Hindlimb muscle (tissue), 1 donor: ENCODE measurements around the gene CHD2. TPM values are rescaled to one million over a fixed set of nuclear protein-coding genes. Genes with fewer than 3 reads are reported as not detected.
"Not testable (repeated sequence)": the region's sequence is repeated elsewhere in the genome, so short reads cannot be mapped to it uniquely, and the experiment has no call there.

Source experiments
- DNase-seq: peaks from one replicate; pipeline ENCODE4 v3.0.0-alpha.2; 2013
- polyA plus RNA-seq: library from polyadenylated mRNA; unstranded; fragments of 120-200 nt; gene quantifications from one replicate; pipeline ENCODE4 v1.2.1, GENCODE V29; 2013; ENCODE audit not compliant: insufficient read length

CHD2 gene
- polyA plus RNA-seq, 1 donor = 57.9 TPM

DNA sequence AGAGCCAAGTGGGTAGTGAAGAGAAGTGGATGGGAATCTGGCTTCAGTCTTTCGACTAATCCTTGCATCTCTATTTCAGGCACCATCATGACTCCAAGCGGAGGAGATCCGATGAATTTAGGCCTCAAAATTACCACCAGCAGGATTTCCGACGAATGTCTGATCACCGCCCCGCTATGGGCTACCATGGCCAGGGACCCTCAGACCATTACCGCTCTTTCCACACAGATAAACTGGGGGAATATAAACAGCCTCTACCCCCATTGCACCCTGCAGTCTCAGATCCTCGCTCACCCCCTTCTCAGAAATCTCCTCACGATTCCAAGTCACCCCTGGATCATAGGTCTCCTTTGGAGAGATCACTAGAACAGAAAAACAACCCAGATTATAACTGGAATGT, 124.2 kb downstream of the CHD2 start:
- DNase-seq = no peak

DNA sequence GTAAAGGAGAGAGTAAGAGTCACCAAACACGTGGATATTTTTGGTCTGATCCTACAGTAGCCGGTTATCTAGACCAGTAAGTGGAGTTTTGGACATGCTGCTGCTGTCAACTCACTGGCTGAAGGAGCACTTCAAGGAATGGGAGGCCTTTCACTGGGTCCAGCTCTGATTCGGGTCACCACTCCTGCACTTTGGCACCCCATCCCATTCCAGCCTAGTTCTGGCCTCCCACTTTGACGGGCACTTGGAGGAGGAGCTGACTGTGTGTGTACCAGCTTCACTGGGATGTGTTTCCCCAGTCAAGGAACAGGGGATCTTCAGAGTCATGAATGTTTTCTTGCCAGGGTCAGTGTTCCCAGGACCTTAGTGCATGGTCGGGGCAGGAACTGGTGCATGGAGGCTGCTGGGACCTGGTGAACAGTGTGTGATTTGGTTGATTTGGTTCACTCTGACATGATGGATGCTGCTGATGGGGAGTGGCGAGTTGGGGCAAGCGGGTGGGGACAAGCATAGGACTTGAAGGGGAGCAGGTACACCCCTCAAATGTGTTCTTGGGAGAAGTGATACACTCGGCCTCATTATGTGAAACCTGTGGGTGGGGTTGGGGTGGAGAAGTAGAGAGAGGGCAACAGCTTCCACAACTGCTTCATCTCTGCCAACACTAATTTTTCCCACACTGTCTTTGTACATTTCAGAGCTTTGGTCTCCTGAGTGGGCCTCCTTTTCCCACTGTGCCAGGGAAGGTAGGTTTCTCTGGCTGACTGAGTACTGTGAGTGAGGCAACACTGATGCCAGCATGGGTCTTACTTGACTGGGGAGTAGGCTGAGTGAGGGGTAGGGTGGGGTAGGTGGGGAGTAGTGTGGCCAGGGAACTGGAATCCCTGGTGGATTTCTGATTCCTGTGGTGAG, 124.8 kb downstream of the CHD2 start:
- DNase-seq = no peak

DNA sequence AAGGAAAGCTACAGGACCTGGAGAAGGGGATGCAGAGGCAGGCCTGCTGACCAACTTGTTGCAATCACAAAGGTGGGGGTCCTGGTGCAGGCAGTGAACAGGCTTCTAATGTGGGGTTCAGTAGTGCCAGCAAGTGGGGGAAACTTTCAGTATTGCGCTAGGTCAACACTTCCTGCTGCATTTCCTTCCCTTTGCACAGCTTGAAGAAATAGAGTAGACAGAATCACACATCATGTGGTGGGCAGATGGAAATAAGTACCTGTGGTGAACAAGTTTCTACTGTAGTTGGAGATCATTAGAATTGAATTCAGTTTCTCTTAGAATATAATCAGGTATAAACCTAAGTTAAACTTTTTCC, 125.5 kb downstream of the CHD2 start:
- DNase-seq = no peak

DNA sequence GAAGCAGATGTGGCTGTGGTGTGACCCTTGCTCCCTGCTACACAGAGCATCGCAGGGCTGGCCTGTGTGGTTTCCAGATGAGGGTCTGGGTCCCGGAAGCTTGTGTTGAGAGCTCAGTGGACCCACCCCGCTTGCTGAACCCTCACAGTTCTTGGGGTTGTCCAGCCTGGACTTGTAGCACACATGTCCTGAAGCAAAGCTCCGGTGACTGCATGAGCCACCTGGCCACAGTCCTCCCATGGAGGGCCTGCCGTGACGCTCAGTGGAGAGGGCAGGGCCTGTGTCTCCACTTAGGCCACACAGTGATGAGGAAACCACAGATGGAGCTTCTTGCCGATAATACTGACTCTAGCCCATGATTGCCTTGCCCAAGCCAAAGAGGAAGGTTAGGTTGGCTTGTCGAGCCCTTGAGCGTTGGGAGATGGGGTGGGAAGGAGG, 126.3 kb downstream of the CHD2 start:
- DNase-seq = no peak

DNA sequence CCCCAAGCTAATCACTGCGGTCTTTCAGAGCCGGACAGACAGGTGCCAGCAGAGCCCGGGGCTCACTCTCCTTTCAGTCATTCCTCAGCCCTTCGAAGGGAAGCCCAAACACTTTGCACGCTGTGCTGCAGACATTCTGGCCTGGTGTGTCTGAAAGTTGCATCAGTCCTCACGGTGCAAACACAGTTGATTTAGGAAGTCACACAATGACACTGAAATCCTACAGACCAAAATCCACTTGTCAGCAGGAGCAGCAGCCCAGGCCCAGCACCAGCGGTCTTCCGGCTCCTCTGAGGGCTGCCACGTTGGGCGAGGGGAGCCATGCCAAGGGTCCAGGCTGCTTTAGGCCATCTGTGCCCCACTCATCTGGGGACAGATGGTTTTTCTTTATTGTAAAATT, 127.3 kb downstream of the CHD2 start:
- no peak for DNase-seq

DNA sequence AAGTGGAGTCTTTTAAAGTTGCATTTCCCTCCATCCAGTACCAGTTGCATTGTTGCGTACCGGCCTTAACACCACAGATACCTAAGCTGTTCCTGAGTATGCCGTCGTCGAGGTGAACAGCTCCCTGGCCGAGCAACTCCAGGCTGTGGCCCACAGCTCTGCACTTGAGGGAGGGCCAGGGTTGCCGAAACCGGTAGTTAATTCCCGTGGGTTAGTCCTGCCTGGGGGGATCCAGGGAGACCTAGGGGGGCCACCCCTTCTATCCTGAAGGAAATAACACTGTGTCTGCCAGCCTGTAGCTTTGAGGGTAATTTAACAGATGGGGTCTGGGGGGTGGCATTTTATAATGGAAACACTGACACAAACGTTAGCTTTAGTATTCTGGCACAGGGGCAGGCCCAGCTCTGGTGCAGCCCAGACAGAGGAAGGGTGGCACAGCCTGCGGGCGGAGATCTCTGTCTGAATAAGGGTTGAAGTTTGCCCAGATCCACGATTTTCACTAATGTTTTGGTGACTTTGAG, 128.0 kb downstream of the CHD2 start:
- no peak for DNase-seq

DNA sequence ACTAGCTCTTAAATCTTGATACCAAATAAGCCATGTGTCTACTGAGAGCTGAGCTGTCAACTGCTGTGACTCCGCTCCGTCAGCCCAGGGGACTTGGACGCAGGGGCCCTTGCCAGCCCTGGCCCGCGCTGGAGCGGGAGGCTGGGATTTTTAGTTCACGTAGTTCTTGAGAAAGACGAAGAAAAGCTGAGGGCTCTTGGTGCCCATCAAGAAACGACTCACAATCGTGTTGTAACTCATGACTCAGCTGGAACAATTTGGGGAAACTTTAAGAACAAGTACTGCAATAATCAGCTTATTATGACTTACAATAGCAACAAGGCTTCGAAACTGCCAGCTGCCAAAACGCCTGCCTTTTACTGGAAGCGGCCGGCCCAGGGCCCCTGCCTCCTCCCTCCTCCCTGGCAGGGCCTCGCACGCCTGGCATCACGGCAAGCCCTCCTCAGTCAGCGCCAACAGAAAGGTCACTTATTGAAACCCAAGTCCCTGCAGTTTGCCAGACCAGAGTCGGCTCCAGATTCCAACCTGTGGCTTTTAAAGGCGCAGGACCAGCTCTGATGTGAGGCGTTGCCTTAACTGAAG, 128.6 kb downstream of the CHD2 start:
- peak; percentile 76 for DNase-seq

DNA sequence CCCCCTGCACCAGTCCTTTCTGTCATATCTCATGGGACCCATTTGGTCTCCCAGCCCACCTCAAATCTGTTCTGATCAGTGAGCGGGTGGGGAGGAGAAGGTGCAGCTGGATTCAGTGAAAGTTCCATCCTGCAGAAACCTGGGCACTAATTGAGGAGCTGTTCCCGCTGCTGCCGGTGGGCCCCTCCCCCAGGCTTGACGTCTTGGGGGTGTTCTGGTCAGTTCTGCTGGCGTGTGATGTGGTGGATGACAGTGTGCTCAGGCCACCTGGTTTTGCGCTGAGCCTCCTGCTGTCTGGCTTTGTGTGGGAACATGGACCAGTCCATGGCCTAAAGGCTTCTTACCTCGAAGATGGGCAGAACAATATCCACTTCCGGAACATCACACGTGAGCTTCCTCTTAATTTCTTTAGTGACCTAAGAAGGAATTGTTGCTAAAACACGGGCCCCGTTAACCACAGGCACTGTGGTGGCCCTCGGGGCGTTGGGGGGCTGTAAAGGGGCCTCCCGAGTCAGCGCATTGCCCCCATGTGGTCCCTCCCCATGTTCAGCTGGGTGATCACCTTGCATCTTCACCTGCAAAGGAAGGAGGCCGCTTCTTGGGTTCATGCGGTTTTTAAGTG, 129.2 kb downstream of the CHD2 start:
- no peak for DNase-seq

DNA sequence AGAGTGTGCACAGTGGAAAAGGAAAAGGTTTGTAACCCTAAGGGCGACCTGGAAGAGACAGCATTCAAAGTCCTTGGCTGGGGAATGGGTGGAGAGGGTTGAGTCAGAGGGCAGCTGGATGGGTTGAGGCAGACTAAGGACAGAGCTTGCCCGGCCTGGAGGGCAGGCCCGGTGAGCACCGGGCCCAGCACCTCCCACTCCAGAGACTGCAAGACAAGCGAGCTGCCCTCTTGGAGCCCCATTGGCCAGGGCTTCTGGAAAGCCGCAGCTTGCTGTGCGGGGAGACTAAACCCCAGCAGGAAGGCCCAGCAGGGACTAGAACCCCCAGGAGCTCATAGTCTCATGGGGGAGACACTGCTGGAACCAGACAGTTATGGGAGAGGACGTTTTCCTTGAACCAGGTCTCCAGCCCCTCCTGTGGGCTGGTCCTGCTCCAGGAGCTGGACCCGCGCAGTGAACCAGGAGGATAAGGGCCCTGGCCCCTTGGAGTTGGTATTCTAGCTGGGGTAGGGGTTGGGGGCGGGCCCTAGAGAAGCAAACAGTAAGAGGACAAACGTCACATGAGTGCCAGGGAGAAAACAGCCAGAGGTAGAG, 129.8 kb downstream of the CHD2 start:
- DNase-seq = no peak

DNA sequence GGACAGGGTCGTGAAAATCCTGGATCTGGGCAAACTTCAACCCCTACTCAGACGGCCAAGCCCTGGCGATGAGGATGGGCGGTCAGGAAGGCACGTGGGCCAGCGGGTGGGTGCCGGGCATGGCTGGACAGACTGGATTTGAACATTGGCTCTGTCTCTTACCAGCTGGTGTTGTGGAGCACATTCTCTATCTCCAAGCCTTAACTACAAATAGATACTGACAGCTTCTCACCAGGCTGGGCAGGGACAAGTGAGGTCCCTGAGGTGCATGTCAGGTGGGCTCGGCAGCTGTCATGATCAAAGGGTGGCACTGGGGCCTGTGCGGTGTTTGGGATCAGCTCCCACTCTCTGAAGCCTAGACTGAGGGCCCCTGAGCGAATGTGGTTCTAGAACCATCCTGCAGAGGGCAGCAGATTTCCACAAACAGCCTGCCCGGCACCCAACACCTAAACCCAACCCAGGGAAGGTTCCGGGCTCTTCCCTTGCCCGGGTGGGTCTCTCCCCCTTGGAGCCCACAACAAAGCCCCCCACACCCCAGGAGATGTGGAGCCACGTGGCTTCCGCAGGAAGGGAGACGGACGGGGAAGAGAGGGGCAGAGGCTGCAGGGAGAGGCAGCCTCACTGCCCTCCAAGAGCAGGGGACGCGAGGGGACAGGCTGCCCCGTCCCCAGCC, 130.4 kb downstream of the CHD2 start:
- peak; percentile 78 for DNase-seq

DNA sequence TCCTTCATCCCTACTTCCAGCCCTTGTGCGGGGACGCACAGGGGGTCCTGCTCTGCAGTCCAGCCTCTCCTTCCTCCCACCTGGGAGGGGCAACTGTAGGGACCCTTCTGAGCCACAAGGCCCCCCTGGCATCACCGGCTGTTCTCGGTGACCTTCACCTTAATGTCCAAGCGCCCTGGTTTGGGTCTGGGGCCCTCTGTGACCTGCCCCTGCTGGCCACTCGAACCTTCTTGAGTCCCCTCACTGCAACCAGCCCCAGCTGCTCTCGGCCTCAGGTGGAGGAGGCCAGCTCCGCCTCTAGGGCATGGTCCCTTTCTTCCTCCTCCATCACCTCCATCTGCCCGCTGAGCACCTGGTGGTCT, 131.0 kb downstream of the CHD2 start:
- DNase-seq = no peak

DNA sequence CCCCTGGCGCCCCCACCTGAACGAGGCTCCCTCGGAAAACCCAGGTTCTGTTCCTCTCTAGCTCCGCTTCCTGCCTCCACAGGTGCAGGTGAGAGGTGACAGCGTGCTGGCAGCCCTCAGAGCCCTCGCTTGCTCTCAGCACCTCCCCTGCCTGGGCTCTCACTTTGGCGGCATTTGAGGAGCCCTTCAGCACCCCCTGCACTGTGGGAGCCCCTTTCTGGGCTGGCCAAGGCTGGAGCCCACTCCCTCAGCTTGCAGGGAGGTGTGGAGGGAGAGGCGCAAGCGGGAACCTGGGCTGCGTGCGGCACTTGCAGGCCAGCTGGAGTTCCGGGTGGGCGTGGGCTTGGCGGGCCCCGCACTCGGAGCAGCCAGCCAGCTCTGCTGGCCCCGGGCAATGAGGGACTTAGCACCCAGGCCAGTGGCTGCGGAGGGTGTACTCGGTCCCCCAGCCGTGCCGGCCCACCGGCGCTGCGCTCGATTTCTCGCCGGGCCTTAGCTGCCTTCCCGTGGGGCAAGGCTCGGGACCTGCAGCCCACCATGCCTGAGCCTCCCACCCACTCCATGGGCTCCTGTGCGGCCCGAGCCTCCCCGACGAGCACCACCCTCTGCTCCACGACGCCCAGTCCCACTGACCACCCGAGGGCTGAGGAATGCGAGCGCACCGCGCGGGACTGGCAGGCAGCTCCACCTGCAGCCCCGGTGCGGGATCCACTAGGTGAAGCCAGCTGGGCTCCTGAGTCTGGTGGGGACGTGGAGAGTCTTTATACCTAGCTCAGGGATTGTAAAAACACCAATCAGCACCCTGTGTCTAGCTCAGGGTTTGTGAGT, 131.6 kb downstream of the CHD2 start:
- not testable (repeated sequence) for DNase-seq

DNA sequence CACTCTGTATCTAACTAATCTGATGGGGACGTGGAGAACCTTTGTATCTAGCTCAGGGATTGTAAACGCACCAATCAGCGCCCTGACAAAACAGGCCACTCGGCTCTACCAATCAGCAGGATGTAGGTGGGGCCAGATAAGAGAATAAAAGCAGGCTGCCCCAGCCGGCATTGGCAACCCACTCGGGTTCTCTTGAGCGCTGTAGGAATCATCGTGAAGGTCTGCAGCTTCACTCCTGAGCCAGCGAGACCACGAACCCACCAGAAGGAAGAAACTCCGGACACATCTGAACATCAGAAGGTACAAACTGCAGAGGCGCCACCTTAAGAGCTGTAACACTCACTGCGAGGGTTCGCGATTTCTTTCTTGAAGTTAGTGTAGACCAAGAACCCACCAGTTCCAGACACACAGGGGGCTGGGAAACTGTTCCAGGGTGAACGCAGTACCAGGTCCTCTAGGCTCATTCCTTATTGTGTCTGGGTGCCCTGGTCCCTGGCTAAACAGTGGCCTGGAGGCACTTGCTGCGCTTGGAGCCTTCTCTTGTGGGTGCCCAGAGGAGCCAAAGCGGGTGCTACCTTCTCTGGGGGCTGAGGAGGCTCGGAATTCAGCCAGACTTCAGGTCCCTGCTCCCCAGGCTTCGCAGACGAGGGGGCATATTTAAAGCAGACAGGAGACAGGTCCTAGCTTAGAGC, 132.5 kb downstream of the CHD2 start:
- DNase-seq = not testable (repeated sequence)

DNA sequence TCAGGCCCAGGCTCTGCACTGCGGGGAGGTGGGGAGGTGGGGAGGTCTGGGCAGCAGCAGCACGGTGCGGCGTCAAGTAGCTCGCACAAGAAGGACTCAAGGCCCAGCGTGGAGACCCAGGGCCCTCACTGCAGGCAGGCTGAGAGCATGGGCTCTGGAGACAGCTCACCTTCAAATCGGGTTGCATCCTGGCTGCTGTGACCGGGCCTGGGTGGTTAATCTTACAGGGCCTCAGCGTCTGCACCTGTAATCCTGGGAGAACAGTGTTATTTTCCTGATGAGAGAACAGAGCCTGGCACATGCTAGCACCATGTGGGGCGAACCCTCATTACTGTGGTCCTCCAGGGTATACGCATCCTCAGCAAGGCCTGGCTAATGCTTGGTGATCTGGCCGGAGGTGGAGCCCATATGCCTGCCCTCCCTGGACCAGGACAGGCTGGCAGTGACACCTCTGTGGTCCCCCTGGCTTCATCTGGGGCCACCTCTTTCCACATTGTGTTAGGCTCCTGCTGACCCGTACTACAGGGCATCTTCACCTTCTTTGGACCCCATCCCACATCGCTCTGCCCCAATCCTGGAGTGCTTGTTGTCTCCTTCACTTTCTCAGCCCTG, 133.4 kb downstream of the CHD2 start:
- no peak for DNase-seq

DNA sequence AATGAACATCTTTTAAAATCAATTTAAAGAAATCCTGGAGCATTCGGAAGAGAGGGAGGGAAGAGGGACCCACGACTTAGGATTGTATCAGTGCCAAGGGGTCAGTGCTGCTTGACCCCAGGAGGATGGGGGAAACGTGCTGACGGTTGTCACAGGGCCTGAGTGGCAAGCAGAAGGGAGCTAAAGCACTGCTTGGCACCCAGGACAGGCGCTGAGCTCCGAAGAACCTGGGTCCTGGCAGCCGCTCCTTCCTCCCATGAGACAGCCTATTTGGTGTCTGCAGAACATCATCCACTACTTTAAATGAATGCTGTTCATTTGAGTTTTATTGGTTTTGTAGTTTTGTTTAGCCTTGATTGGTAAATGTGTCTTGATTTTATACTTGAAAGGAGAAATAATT, 134.4 kb downstream of the CHD2 start:
- no peak for DNase-seq

DNA sequence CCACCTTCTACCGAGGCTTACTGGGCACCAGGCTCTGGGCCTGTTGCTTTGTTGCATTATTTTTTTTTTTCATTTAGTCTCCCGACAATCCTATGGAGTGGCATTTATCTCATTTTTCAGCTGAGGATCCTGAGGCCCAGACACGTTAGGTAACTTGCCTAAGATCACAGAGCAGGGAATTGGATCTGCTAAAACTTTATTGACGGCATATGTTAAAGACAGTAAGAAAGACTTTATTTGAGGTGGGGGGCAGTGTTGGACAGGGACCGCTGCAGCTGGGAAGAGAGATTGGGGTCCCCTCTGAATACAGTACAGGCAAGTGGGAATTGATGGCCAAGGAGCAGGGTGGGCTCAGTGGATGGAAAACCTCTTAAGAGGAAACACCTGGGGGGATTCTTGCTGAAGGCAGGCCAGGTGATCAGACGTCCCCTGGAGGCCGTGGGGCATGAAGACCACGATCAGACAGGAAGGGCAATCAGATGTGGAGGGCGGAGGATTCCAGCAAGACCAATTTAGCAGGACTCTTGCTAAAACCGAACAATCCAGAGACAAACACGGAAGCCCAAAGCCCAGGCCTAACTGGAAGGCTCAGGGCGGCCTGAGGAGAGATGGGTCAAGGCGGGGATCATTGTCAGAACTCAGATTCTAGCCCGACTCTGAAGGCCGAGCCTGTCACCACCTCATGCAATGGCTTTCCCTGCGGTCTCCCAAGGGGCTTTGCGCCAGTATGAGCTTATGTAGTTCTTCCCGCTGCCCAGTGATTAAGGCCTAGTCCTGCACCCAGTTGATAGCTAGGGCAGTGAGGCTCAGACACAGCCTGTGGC, 135.2 kb downstream of the CHD2 start:
- no peak for DNase-seq

DNA sequence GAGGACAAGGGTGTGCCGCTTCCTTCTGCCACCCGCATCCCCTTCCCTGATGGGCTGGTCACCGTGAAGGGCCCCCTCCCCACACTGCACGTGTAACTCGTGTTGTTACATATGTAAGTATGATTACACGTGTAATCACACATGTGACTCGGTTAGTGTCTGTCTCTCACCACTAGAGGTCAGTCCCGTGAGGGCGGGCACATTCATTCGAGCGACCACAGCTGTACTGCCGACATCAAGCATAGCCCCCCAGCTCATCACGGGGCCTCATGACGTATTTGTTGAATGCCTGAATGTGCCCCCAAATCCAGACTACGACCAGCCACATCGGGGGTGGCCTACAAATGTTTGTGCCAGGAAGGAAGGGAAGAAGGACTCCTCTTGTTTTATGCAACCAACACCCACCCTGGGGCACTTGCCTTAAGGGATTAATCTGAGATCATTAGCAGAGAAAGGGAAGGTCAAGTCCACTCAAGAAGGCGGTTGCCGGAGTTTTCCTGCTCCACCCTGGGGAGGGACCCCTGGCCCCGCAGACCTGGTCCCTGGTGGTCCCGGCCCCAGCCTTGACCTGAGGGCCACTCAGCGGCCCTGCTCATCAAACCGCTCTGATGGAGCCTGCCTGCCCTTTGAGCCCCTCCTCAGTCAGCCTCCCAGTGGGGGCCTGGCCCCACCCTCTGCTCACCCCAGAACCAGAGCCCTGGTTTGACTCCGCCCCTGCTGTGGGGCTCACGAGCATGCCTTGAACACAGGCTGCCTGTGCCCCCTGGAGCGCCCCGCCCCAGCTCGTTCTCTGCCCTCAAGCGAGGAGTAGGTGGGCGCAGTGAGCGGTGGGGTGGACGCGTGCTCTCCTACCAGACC, 136.1 kb downstream of the CHD2 start:
- no peak for DNase-seq

DNA sequence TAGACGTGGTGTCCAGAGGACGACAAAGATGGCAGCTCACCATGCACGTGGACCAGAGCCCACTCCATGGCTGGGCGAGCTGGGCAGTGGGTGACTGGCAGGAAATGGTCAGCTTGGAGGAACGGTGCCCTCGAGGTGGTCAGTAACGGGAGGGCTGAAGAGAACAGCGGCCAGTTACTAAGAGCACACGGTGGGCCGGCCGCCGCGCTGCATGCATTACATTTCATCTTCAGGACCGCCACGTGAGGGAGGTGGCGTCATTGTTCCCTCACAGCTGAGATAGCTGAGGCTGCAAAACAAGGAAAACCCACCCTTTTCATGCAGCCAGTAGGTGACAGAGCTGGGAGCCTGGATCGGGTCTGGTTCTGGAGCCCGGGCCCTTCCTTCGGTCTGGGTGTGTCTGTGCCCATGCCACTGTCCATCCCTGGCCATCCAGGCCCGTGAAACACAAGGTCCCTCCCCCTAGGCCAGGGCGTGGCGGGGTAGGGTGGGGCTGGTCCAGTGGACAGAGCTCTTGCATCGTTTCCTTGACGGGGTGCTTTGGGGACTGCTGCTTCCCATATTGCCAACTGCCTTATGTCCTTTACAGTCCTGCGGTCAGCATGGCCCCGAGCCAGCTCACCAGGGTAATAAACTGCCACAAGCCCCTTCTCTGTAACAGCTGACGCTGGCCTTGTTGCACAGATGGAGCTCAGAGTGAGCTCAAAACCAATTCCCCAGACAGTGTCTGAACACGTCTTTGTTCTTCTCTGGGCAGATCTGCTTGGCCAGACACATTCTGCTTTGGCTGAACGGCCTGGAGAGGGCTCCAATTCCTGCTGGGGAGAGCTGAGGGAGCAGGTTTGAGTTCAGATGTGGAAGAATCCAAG, 137.1 kb downstream of the CHD2 start:
- peak; percentile 74 for DNase-seq
